ENCODE data around the gene CARNS1. TPM values are rescaled to one million over a fixed set of nuclear protein-coding genes. Genes with fewer than 3 reads are reported as not detected.

Gene CARNS1
- total and polyA plus RNA-seq, 2 of the 8 experiments (the other 6 are each of a cell fraction or from before 2014, with no cell fraction given) = 0.82 to 1.1 TPM

GRCh38 chr11:67393990-67394389, 21.5 kb upstream of the CARNS1 start:
- 89% methylated on average over 5 of the region's 5 CpGs; no CpG with 5 or more reads in 1 of the 2 experiments for WGBS, 2 experiments (ENCODE audit: extremely low coverage in 1 of 2, insufficient coverage in 1 of 2, insufficient read length in 1 of 2, insufficient replicate concordance in 2 of 2, low coverage in 1 of 2, low lambda C conversion rate in 2 of 2, missing lambda C conversion rate in 1 of 2)
- no peak for TF ChIP-seq ASH2L (IDR thresholded peaks at IDR 0.05; ENCODE audit: low read length)
- TF ChIP-seq TAF7 (optimal IDR thresholded peaks at IDR 0.05; ENCODE audit: borderline replicate concordance, low read depth, low read length) = no peak
- TF ChIP-seq GTF2F1 (IDR thresholded peaks at IDR 0.05; ENCODE audit: borderline replicate concordance, low read depth, low read length) = no peak
- no peak for TF ChIP-seq CBX5 (IDR thresholded peaks at IDR 0.05; ENCODE audit: low read depth, low read length)
- no peak for TF ChIP-seq NRF1 (IDR thresholded peaks at IDR 0.05; ENCODE audit: low read depth, low read length)
- TF ChIP-seq CBX8 (IDR thresholded peaks at IDR 0.05; ENCODE audit: borderline replicate concordance, low read depth, low read length) = no peak
- TF ChIP-seq KDM5A (IDR thresholded peaks at IDR 0.05; ENCODE audit: low read length) = no peak
- TF ChIP-seq RNF2 (IDR thresholded peaks at IDR 0.05; ENCODE audit: borderline replicate concordance, low read depth, low read length, missing control alignments, poor library complexity, severe bottlenecking) = no peak
- no peak for TF ChIP-seq POU5F1 (IDR thresholded peaks at IDR 0.05; ENCODE audit: low read depth, low read length)
- TF ChIP-seq HDAC2 (IDR thresholded peaks at IDR 0.05; ENCODE audit: borderline replicate concordance in 1 of 2, low read depth in 2 of 2, low read length in 2 of 2) = no peak
- no peak for TF ChIP-seq BCL11A (IDR thresholded peaks at IDR 0.05; ENCODE audit: low read depth in 2 of 2, low read length in 2 of 2)
- no peak for TF ChIP-seq RXRA (IDR thresholded peaks at IDR 0.05; ENCODE audit: insufficient read depth, low read depth, low read length)
- no peak for TF ChIP-seq YY1 (IDR thresholded peaks at IDR 0.05; ENCODE audit: low read depth, low read length)

More at GRCh38 chr11:67393990-67394389, 21.5 kb upstream of the CARNS1 start:
- Histone ChIP-seq H2BK20ac (ENCODE audit: low read length) (no peak overlapping the region), H3K18ac (ENCODE audit: extremely low read depth, low read length) (no peak overlapping the region), H4K91ac (replicated peaks; ENCODE audit: insufficient read length, low read length) (no peak overlapping the region), H2AFZ (ENCODE audit: low read length) (no peak overlapping the region), H3K9ac (replicated peaks in 1 of 4; ENCODE audit: extremely low read depth in 1 of 4, low read depth in 3 of 4, low read length in 3 of 4) (no peak overlapping the region), H2BK12ac (ENCODE audit: low read depth, low read length) (no peak overlapping the region), H3K79me2 (ENCODE audit: control insufficient read depth in 1 of 2, insufficient read depth in 2 of 2, low read length in 2 of 2) (no peaks in the 10 kb centered on the region), H3K9me3 (ENCODE audit: insufficient read depth in 2 of 2, low read depth in 1 of 2, low read length in 1 of 2) (no peaks in the 10 kb centered on the region), H3K4me1 (replicated peaks in 1 of 4; ENCODE audit: control insufficient read depth in 3 of 4, insufficient read depth in 4 of 4, low read length in 3 of 4) (peaks cover 0 to 9% (median 6%) of the 10 kb centered on the region in 4 experiments; a peak in 4 of 7 replicates), H4K5ac (ENCODE audit: insufficient read length, low read depth, low read length) (no peak overlapping the region), H3K56ac (replicated peaks; ENCODE audit: insufficient read length, low read depth, low read length) (no peak overlapping the region), H2BK120ac (replicated peaks; ENCODE audit: low read depth, low read length) (no peak overlapping the region), H3K23me2 (ENCODE audit: low read depth, low read length) (peaks cover 13% of the 10 kb centered on the region), H2BK15ac (ENCODE audit: low read length) (no peak overlapping the region), H3K4ac (replicated peaks; ENCODE audit: insufficient read length, low read depth, low read length) (no peak overlapping the region), H3K23ac (ENCODE audit: insufficient read length) (no peak overlapping the region), H3K27me3 (replicated peaks in 1 of 4; ENCODE audit: control insufficient read depth in 3 of 4, extremely low read depth in 1 of 4, insufficient read depth in 3 of 4, low read length in 3 of 4) (no peaks in the 10 kb centered on the region), H4K8ac (ENCODE audit: extremely low read depth, insufficient read depth, low read length) (peak overlapping the region; percentile 70; the same call in 1 of the 2 replicates), H3K27ac (ENCODE audit: low read depth, low read length) (no peak overlapping the region), H2AK5ac (ENCODE audit: low read depth, low read length) (no peak overlapping the region), H3K14ac (ENCODE audit: insufficient read length) (no peak overlapping the region), H3K79me1 (ENCODE audit: low read depth, low read length) (0 out of 2 replicates have a peak, but pooled peaks cover 2% of the 10 kb centered on the region), H3K4me2 (ENCODE audit: insufficient read depth in 1 of 2, low read depth in 2 of 2, low read length in 2 of 2) (no peak overlapping the region), H2BK5ac (ENCODE audit: low read depth, low read length) (no peak overlapping the region), H3K4me3 (ENCODE audit: extremely low read depth in 1 of 4, insufficient read depth in 2 of 4, low read depth in 3 of 4, low read length in 4 of 4) (no peak overlapping the region), H3K36me3 (ENCODE audit: control insufficient read depth in 2 of 4, insufficient read depth in 4 of 4, low read length in 3 of 4) (peaks cover 5 to 21% (median 14%) of the 10 kb centered on the region in 4 experiments; a peak in 5 of 8 replicates), H4K20me1 (replicated peaks in 1 of 2; ENCODE audit: control insufficient read depth in 1 of 2, insufficient read depth in 2 of 2, low read length in 2 of 2) (peaks cover 0 to 5% of the 10 kb centered on the region in 2 experiments)
- DNase-seq (ENCODE audit: low read depth in 1 of 2, low spot score in 2 of 2) (no peak), FAIRE-seq (no peak)
- CTCF ChIA-PET (ENCODE audit: partially characterized antibody) = interaction anchor here (7.0 to 34.8 kb wide), 2 partner anchors 13 to 36 kb away, joined by 52 to 1305 read pairs; partner anchors contain the start of gene POLD4
- POLR2A ChIA-PET (ENCODE audit: partially characterized antibody) = interaction anchor here (1.0 to 2.6 kb wide), 4 partner anchors 11 to 44 kb away, joined by 3 to 13 read pairs (median 4); partner anchors contain the start of gene PTPRCAP
